ENCODE results near the gene LMO7. TPM values are rescaled to one million over a fixed set of nuclear protein-coding genes. Genes with fewer than 3 reads are reported as not detected.

Gene LMO7
- total and polyA plus RNA-seq, 10 donors: 2.2 to 15.5 (median 8.2) TPM

- Histone ChIP-seq H3K36me3 (no peaks in the 10 kb centered on the region), H3K27ac (no peak overlapping the region), H3K27me3 (replicated peaks in 1 of 7) (no peaks in the 10 kb centered on the region), H3K9me3 (no peaks in the 10 kb centered on the region), H3K4me3 (no peak overlapping the region), H3K4me1 (peaks cover 0 to 6% (median 0%) of the 10 kb centered on the region in 6 donors)
- TF ChIP-seq POLR2A (IDR thresholded peaks at IDR 0.05) (no peak), POLR2AphosphoS5 (IDR thresholded peaks at IDR 0.05) (no peak), CTCF (IDR thresholded peaks at IDR 0.05 in 8 of 11, conservative IDR thresholded peaks at IDR 0.05 in 3 of 11) (no peak)
- intact Hi-C loops (cut with DNase I; ENCODE audit: low total_unique reads): no loop called here
- WGBS, 5 donors: 82 to 89% (median 83%) methylated on average over 1 of the region's 1 CpG
- no peak for DNase-seq
Observed at GRCh38 chr13:75771226-75771625, 135.1 kb downstream of the LMO7 start.

GRCh38 chr13:75771818-75772217 lies 135.7 kb downstream of the LMO7 start:
- Histone ChIP-seq H3K27ac (no peak overlapping the region), H3K4me3 (no peak overlapping the region), H3K4me1 (peaks cover 0 to 1% (median 0%) of the 10 kb centered on the region in 6 donors), H3K27me3 (replicated peaks in 1 of 7) (no peaks in the 10 kb centered on the region), H3K9me3 (no peaks in the 10 kb centered on the region), H3K36me3 (no peaks in the 10 kb centered on the region)
- TF ChIP-seq POLR2A (IDR thresholded peaks at IDR 0.05) (no peak), CTCF (IDR thresholded peaks at IDR 0.05 in 8 of 11, conservative IDR thresholded peaks at IDR 0.05 in 3 of 11) (no peak), POLR2AphosphoS5 (IDR thresholded peaks at IDR 0.05) (no peak)
- intact Hi-C loops (cut with DNase I; ENCODE audit: low total_unique reads): no loop called here
- no peak for DNase-seq

- no peaks in the 10 kb centered on the region for H3K36me3 ChIP-seq
- no peak overlapping the region for H3K4me3 ChIP-seq
- H3K27me3 ChIP-seq (replicated peaks in 1 of 7): no peaks in the 10 kb centered on the region
- H3K9me3 ChIP-seq: peaks cover 0 to 10% (median 4%) of the 10 kb centered on the region in 8 donors
- WGBS, 5 donors: 79 to 94% (median 88%) methylated on average over 1 of the region's 1 CpG
- H3K4me1 ChIP-seq: no peaks in the 10 kb centered on the region
- no peak for TF ChIP-seq CTCF (IDR thresholded peaks at IDR 0.05 in 8 of 11, conservative IDR thresholded peaks at IDR 0.05 in 3 of 11)
- no peak for TF ChIP-seq POLR2A (IDR thresholded peaks at IDR 0.05)
- TF ChIP-seq POLR2AphosphoS5 (IDR thresholded peaks at IDR 0.05): no peak
- DNase-seq: no peak
- intact Hi-C loops (cut with DNase I; ENCODE audit: low total_unique reads): no loop called here
- H3K27ac ChIP-seq: no peak overlapping the region
Observed at GRCh38 chr13:75774176-75774575, 138.0 kb downstream of the LMO7 start.

GRCh38 chr13:75776550-75776949 lies 140.4 kb downstream of the LMO7 start:
- TF ChIP-seq CTCF (IDR thresholded peaks at IDR 0.05 in 8 of 11, conservative IDR thresholded peaks at IDR 0.05 in 3 of 11) (no peak), POLR2AphosphoS5 (IDR thresholded peaks at IDR 0.05) (no peak), POLR2A (IDR thresholded peaks at IDR 0.05) (no peak)

More at GRCh38 chr13:75776550-75776949, 140.4 kb downstream of the LMO7 start:
- Histone ChIP-seq H3K36me3 (no peaks in the 10 kb centered on the region), H3K4me1 (no peaks in the 10 kb centered on the region), H3K4me3 (no peak overlapping the region), H3K9me3 (peaks cover 0 to 27% (median 21%) of the 10 kb centered on the region in 8 donors), H3K27ac (no peak overlapping the region), H3K27me3 (replicated peaks in 1 of 7) (no peaks in the 10 kb centered on the region)
- intact Hi-C loops (cut with DNase I; ENCODE audit: low total_unique reads): no loop called here
- 71 to 84% (median 80%) methylated on average over 3 of the region's 3 CpGs for WGBS, 5 donors
- no peak for DNase-seq

Data from spleen (tissue), 11 donors.